Transverse colon (tissue), 3 donors: ENCODE measurements around the gene BLZF1.

Source experiments
- CTCF ChIP-seq, 5 experiments: fragments of 200-600 bp in 3 of 5; fragments of 450-650 bp in 2 of 5; sonication (generic) in 3 of 5; IDR thresholded peaks; 1 replicate in 2 of 5; 2 replicates in 3 of 5; pipeline ENCODE4 v1.5.1; 2016 to 2017; ENCODE audit warnings: antibody characterized with exemption in 5 of 5, inconsistent platforms in 3 of 5, mild to moderate bottlenecking in 2 of 5, moderate library complexity in 1 of 5
- EP300 ChIP-seq: sonication (generic); formaldehyde crosslinking; IDR thresholded peaks from one replicate; pipeline ENCODE4 v1.6.1; 2017; ENCODE audit warnings: antibody characterized with exemption, low read depth
- POLR2A ChIP-seq: fragments of 450-650 bp; IDR thresholded peaks from one replicate; pipeline ENCODE4 v1.6.1; 2016; ENCODE audit warnings: antibody characterized with exemption, mild to moderate bottlenecking, moderate library complexity

- peak; percentile 76 to 91 (median 84) for TF ChIP-seq CTCF (IDR thresholded peaks at IDR 0.05)
- no peak for TF ChIP-seq POLR2A
- TF ChIP-seq EP300 = no peak
These were observed 19.5 kb upstream of the BLZF1 start for GRCh38 chr1:169348383-169349036.
